Measurements from ENCODE around the gene RIPK3.
"Not testable (repeated sequence)": the region's sequence is repeated elsewhere in the genome, so short reads cannot be mapped to it uniquely, and the experiment has no call there.

RIPK3 gene

GRCh38 chr14:24369463-24369862 is 29.7 kb upstream of the RIPK3 start:
- no peak for DNase-seq

- peak; percentile 68 for DNase-seq
Measured at GRCh38 chr14:24368562-24369252, 28.9 kb upstream of the RIPK3 start.

DNA sequence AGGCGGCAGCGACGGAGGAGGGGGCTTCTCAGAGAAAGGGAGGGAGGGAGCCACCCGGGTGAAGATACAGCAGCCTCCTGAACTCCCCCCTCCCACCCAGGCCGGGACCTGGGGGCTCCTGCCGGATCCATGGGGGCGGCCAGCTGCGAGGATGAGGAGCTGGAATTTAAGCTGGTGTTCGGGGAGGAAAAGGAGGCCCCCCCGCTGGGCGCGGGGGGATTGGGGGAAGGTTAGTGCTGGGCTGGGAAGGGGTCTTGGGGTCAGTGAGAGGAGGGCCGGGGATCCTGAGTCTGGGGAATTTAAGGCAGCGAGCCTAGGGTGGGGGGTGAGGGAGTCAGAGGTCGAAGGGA is 28.4 kb upstream of the RIPK3 start:
- DNase-seq = peak; percentile 55

GRCh38 chr14:24367514-24368211 is 27.9 kb upstream of the RIPK3 start, which contains the start of gene NFATC4:
TSS of gene NFATC4 (plus strand) at chr14:24368184. CDS start at chr14:24368341, 157 bp downstream.
- DNase-seq = peak; percentile 95

- DNase-seq = peak; percentile 99
Measured at GRCh38 chr14:24366721-24367513, 27.1 kb upstream of the RIPK3 start.

GRCh38 chr14:24366413-24366720 is 26.6 kb upstream of the RIPK3 start:
- DNase-seq = no peak

DNA sequence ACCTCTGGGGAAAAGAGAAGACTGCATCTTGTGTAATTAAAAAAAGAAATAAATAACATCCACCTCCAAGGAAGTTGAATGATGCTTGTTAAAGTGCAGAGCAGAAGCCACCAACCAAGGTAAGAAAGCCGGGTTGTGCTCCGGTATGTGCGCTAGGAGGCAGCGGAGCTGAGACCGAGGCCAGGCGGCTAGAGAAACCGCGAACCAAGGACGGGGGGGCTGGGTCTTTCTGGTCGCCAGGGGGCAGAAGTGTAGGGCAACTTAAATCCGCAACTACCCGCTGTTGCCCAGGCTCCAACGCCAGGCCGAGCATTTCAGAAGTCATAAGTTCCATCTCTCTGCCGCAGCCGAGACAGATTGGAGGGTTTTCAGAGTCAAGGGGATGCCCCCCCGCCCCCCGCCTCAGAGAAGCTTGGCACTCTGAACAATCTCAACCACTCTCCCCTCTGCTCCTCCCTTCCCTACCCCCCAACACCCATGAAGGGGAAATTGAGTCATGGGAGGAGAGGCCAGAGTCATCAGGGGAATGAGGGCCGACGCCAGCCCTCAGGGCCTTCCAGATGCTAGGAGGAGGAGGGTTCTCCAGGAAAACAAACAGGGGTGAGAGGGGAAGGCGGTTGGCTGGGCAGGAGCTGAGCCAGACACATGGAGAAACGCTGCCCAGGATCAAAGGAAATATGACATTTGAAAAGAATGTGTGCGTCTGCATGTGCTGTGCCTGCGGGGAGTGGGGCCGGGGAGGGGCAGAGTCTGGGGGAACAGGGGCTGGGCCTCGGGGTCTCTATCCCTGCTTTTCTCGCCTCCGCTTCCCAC is 26.0 kb upstream of the RIPK3 start:
- peak; percentile 95 for DNase-seq

- DNase-seq = no peak
Measured at GRCh38 chr14:24364841-24365240, 25.1 kb upstream of the RIPK3 start.

DNA sequence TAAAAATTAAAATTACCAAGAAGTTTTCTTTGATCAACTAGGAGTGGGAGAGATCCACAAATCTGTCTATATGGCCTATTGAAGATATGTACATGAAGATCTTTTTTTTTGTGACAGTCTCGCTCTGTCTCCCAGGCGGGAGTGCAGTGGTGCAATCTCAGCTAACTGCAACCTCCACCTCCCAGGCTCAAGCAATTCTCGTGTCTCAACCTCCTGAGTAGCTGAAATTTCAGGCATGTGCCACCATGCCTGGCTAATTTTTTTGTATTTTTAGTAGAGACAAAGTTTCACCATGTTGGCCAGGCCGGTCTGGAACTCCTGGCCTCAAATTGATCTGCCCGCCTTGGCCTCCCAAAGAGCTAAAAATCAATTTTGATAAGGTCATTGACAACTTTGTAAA is 23.6 kb upstream of the RIPK3 start:
- DNase-seq = no peak

GRCh38 chr14:24362241-24362960 is 22.6 kb upstream of the RIPK3 start:
- DNase-seq = no peak

DNA sequence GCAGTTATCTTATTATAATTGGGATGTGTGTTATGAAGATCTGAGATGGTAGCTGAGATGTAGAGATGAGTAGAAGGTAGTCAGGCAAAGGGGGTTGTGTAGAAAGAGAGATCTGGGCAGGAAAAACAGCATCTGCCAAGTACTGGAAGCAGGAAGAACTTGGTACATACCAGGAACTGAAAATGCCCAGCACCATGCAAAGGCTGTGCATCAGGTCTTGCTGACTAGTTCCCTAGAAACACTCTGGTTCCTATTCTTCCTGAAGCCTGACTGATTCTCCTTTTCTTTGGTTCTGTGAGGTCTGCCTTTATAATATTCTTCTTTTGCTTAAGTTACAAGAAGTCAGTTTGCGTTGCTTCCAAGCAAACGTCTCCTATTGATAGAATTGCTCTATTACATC is 21.5 kb upstream of the RIPK3 start:
- DNase-seq = no peak

DNA sequence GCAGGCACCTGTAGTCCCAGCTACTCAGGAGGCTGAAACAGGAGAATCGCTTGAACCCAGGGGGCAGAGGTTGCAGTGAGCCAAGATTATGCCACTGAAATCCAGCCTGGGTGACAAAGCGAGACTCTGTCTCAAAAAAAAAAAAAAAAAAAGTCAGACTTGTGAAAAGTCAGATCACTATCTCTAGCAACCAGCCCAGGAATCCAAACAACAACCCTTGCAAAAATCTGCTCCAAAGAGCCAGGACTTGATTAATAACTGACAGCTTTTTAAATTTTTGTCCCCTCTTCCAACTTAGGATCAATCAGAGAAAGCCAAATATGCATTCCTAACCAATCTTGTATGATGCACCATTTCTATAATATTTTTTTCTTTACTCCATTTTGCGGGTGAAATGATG is 20.5 kb upstream of the RIPK3 start:
- no peak for DNase-seq

GRCh38 chr14:24356208-24356607 is 16.4 kb upstream of the RIPK3 start:
- no peak for DNase-seq

- no peak for DNase-seq
Measured at GRCh38 chr14:24355009-24355408, 15.2 kb upstream of the RIPK3 start.

GRCh38 chr14:24354482-24354825 is 14.7 kb upstream of the RIPK3 start:
- not testable (repeated sequence) for DNase-seq

DNA sequence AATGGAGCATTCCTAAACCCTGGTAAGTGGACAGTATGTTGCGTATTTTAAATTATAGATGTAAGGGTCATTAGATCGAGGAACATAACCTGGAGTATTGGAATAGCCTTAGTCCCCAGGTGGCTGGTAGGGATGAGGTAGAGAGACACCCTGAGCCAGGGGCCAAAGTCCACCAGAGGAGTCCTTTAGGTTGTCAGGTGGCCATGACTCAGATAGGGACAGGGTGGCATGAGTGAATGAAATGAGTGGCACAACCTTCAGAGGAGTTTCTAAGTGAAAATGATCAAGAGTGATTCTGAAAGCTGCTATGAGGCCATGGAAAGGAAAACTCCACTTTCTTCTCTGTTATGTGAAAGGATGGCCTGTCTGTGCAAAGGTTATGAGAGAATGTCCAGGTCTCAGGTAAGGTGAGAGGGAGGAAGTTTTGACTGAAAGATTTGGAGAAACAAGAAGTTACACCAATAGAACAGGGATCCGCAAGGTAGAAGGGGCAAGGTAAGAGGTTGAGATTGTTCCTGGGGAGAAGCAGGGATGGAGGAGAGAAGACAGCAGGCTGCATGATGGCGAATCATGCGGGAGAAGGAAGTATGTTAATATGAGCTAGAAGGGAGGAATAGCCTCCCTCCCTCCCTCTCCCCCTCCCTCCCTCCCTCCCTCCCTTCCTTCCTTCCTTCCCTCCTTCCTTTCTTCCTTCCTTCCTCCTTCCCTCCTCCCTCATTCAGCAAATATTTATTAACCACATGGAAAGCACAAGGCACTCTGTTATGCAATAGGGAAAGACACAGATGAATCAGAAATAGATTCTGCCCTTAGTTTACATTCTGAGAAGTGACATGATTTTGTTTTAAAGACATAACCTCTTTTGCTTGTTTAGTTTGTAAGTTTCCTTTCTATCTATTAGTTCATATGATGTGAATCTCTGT is 14.0 kb upstream of the RIPK3 start:
- DNase-seq = peak; percentile 94

GRCh38 chr14:24351517-24351916 is 11.7 kb upstream of the RIPK3 start:
- DNase-seq = no peak

DNA sequence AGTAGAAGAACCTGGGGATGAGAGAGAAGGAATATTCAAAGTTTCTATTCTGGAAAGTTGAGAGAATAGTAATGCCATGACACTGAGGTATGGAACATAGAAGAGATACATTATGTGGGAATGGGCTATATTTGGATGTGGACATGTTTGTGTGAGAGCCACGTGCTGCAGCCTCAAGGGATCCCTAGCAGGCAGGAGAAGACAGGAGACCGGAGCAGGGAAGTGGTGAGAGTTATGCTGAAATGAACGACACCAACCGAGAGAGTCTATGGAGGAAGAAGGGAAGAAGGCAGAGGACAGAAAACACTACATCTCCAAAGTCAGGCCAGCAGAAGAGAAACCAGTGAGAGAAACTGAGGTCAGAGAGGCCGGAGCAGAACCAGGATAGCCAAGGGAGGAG is 10.0 kb upstream of the RIPK3 start:
- no peak for DNase-seq

GRCh38 chr14:24348186-24348585 is 8.4 kb upstream of the RIPK3 start:
- DNase-seq = no peak

DNA sequence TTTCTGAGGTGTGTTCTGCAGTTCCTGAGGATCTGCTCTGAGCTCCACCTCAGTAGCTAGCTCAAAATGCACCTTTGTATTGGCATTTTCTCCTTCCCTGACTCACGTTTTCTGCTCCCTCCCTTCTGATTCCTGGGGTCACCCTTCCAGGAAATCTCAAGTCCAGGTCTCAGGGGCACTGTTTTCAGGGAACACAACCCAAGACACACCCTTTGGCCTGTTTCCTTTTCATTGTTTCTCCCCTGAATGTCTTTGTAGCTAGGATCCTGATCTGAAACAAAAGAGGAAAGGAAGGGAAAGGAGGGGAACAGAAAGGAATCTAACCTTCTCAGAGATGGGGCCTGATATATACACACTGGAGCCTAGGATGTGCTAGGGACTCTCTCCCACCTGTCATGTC is 7.3 kb upstream of the RIPK3 start:
- no peak for DNase-seq

Measured in DMS53 (cell line).